IMR-90 (cell line): Measurements from ENCODE around the gene ATP11A.

Experiments used
- BHLHE40 ChIP-seq: fragments of 150-350 bp; IDR thresholded peaks from 2 replicates; pipeline ENCODE4 v1.6.1; 2016; ENCODE audit warnings: mild to moderate bottlenecking, low read depth, low read length
- CEBPB ChIP-seq: IDR thresholded peaks from 2 replicates; pipeline ENCODE4 v1.6.1; 2012; ENCODE audit warnings: low read depth, low read length, improper control_type of control experiment
- CTCF ChIP-seq: conservative IDR thresholded peaks from 2 replicates; pipeline ENCODE4 v1.5.1; 2012; ENCODE audit warnings: mild to moderate bottlenecking, low read depth, low read length, improper control_type of control experiment
- ELK1 ChIP-seq: fragments of 150-350 bp; IDR thresholded peaks from 2 replicates; pipeline ENCODE4 v1.6.1; 2016; ENCODE audit warnings: low read depth, mild to moderate bottlenecking, low read length, moderate library complexity, borderline replicate concordance
- FOS ChIP-seq: fragments of 150-350 bp; IDR thresholded peaks from 2 replicates; pipeline ENCODE4 v1.6.1; 2016; ENCODE audit warnings: low read depth, low read length
- MAZ ChIP-seq: IDR thresholded peaks from 2 replicates; pipeline ENCODE4 v1.6.1; 2012; ENCODE audit warnings: low read depth, mild to moderate bottlenecking, low read length, improper control_type of control experiment, moderate library complexity, borderline replicate concordance
- NFE2L2 ChIP-seq: fragments of 150-350 bp; IDR thresholded peaks from 2 replicates; pipeline ENCODE4 v1.6.1; 2016; ENCODE audit warnings: low read depth, mild to moderate bottlenecking, low read length
- POLR2A ChIP-seq: IDR thresholded peaks from 2 replicates; pipeline ENCODE4 v1.6.1; 2012; ENCODE audit warnings: mild to moderate bottlenecking, low read depth, low read length
- RAD21 ChIP-seq: IDR thresholded peaks from 2 replicates; pipeline ENCODE4 v1.6.1; 2012; ENCODE audit warnings: low read length, improper control_type of control experiment
- RCOR1 ChIP-seq: IDR thresholded peaks from 2 replicates; pipeline ENCODE4 v1.6.1; 2012; ENCODE audit warnings: mild to moderate bottlenecking, low read length, improper control_type of control experiment; ENCODE audit not compliant: insufficient replicate concordance
- SMC3 ChIP-seq: fragments of 150-350 bp; IDR thresholded peaks from 2 replicates; pipeline ENCODE4 v1.6.1; 2016; ENCODE audit warnings: low read depth, mild to moderate bottlenecking, antibody characterized with exemption, low read length, moderate library complexity

- TF ChIP-seq POLR2A = no peak
- TF ChIP-seq FOS = no peak
- no peak for TF ChIP-seq BHLHE40
- TF ChIP-seq CTCF = no peak
- no peak for TF ChIP-seq RCOR1
- no peak for TF ChIP-seq MAZ
- no peak for TF ChIP-seq RAD21
- TF ChIP-seq ELK1 = no peak
- no peak for TF ChIP-seq SMC3
- no peak for TF ChIP-seq CEBPB
- no peak for TF ChIP-seq NFE2L2
Observed at GRCh38 chr13:112905619-112905989, 215.8 kb downstream of the ATP11A start.
